ENCODE results near the gene CCL13. TPM values are rescaled to one million over a fixed set of nuclear protein-coding genes. Genes with fewer than 3 reads are reported as not detected.

Gene CCL13
- total and polyA plus RNA-seq, 2 of the 8 experiments (the other 6 are each of a cell fraction or from before 2014, with no cell fraction given), result not detected

DNA sequence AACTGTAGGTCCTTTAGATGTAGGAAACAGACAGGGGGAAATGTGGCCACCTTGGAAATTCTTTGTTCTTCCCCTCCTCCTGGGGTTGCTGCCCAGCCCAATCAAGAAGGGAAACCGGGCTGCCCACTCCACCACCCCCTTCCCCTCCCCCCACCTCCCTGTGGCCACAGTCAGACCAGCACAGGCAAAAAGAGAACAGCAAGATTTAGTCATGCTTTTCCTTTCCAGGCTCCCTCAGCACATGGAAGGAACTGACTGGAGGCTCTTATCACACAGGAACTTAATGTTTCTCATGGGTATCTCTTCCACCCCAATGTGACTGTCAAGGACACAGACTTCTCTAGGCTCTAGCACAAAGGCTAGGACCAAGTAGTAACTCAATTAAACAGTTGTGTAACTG lies 9.7 kb downstream of the CCL13 start:
- no peak overlapping the region for H3K23ac ChIP-seq (ENCODE audit: insufficient read length)
- POLR2A ChIA-PET (ENCODE audit: partially characterized antibody), result no interaction called here
- H2AK5ac ChIP-seq (ENCODE audit: low read depth, low read length), result no peak overlapping the region
- no peak for DNase-seq (ENCODE audit: low read depth in 1 of 2, low spot score in 2 of 2)
- TF ChIP-seq CBX5 (IDR thresholded peaks at IDR 0.05; ENCODE audit: low read depth, low read length) (no peak), RBBP5 (IDR thresholded peaks at IDR 0.05; ENCODE audit: borderline replicate concordance, low read depth, low read length) (no peak), ASH2L (IDR thresholded peaks at IDR 0.05; ENCODE audit: low read length) (no peak), BACH1 (IDR thresholded peaks at IDR 0.05; ENCODE audit: low read length) (no peak)
- H3K36me3 ChIP-seq (ENCODE audit: control insufficient read depth in 2 of 4, insufficient read depth in 4 of 4, low read length in 3 of 4), result no peaks in the 10 kb centered on the region
- no peak overlapping the region for H4K91ac ChIP-seq (replicated peaks; ENCODE audit: insufficient read length, low read length)
- H2BK12ac ChIP-seq (ENCODE audit: low read depth, low read length), result no peak overlapping the region
- H2BK15ac ChIP-seq (ENCODE audit: low read length), result no peak overlapping the region
- H2AFZ ChIP-seq (ENCODE audit: low read length), result no peak overlapping the region
- H4K8ac ChIP-seq (ENCODE audit: extremely low read depth, insufficient read depth, low read length), result no peak overlapping the region
- H3K4me2 ChIP-seq (ENCODE audit: insufficient read depth in 1 of 2, low read depth in 2 of 2, low read length in 2 of 2), result no peak overlapping the region
- no peaks in the 10 kb centered on the region for H3K4me1 ChIP-seq (replicated peaks in 1 of 4; ENCODE audit: control insufficient read depth in 3 of 4, insufficient read depth in 4 of 4, low read length in 3 of 4)
- no peak overlapping the region for H3K27ac ChIP-seq (ENCODE audit: low read depth, low read length)
- no peak overlapping the region for H3K14ac ChIP-seq (ENCODE audit: insufficient read length)
- H3K9ac ChIP-seq (replicated peaks in 1 of 4; ENCODE audit: extremely low read depth in 1 of 4, low read depth in 3 of 4, low read length in 3 of 4), result no peak overlapping the region
- H3K79me2 ChIP-seq (ENCODE audit: control insufficient read depth in 1 of 2, insufficient read depth in 2 of 2, low read length in 2 of 2), result no peaks in the 10 kb centered on the region
- no peak overlapping the region for H3K56ac ChIP-seq (replicated peaks; ENCODE audit: insufficient read length, low read depth, low read length)
- H3K79me1 ChIP-seq (ENCODE audit: low read depth, low read length), result no peaks in the 10 kb centered on the region
- no peaks in the 10 kb centered on the region for H3K27me3 ChIP-seq (replicated peaks in 1 of 4; ENCODE audit: control insufficient read depth in 3 of 4, extremely low read depth in 1 of 4, insufficient read depth in 3 of 4, low read length in 3 of 4)
- H4K5ac ChIP-seq (ENCODE audit: insufficient read length, low read depth, low read length), result no peak overlapping the region
- H3K18ac ChIP-seq (ENCODE audit: extremely low read depth, low read length), result no peak overlapping the region
- H2BK20ac ChIP-seq (ENCODE audit: low read length), result no peak overlapping the region
- CTCF ChIA-PET (ENCODE audit: partially characterized antibody), result interaction anchor here (15.7 kb wide), 1 partner anchor 163 kb away, joined by 442 read pairs; no protein-coding TSS in a partner anchor
- FAIRE-seq, result no peak
- H2BK120ac ChIP-seq (replicated peaks; ENCODE audit: low read depth, low read length), result no peak overlapping the region
- no peak overlapping the region for H3K4ac ChIP-seq (replicated peaks; ENCODE audit: insufficient read length, low read depth, low read length)
- no CpG with 5 or more reads among the region's 1 CpG for WGBS, 2 experiments (ENCODE audit: extremely low coverage in 1 of 2, insufficient coverage in 1 of 2, insufficient read length in 1 of 2, insufficient replicate concordance in 2 of 2, low coverage in 1 of 2, low lambda C conversion rate in 2 of 2, missing lambda C conversion rate in 1 of 2)
- H2BK5ac ChIP-seq (ENCODE audit: low read depth, low read length), result no peak overlapping the region
- H4K20me1 ChIP-seq (replicated peaks in 1 of 2; ENCODE audit: control insufficient read depth in 1 of 2, insufficient read depth in 2 of 2, low read length in 2 of 2), result no peaks in the 10 kb centered on the region
- H3K4me3 ChIP-seq (ENCODE audit: extremely low read depth in 1 of 4, insufficient read depth in 2 of 4, low read depth in 3 of 4, low read length in 4 of 4), result no peak overlapping the region
- no peaks in the 10 kb centered on the region; the same call in 1 of the 2 replicates for H3K23me2 ChIP-seq (ENCODE audit: low read depth, low read length)
- no peaks in the 10 kb centered on the region for H3K9me3 ChIP-seq (ENCODE audit: insufficient read depth in 2 of 2, low read depth in 1 of 2, low read length in 1 of 2)
